ENCODE measurements around the gene USP11. TPM values are rescaled to one million over a fixed set of nuclear protein-coding genes. Genes with fewer than 3 reads are reported as not detected.

Gene USP11
- total and polyA plus RNA-seq, 2 of the 8 experiments (the other 6 are each of a cell fraction or from before 2014, with no cell fraction given): 40.9 to 84.0 TPM

GRCh38 chrX:47247206-47247998, 14.6 kb downstream of the USP11 start:
- CTCF ChIA-PET (ENCODE audit: partially characterized antibody): interaction anchor here (0.6 kb wide), 1 partner anchor 417 kb away, joined by 3 read pairs; no protein-coding TSS in a partner anchor
- DNase-seq (ENCODE audit: low read depth in 1 of 2, low spot score in 2 of 2) (no peak), FAIRE-seq (no peak)
- no peak overlapping the region for H3K4ac ChIP-seq (replicated peaks; ENCODE audit: insufficient read length, low read depth, low read length)
- no peaks in the 10 kb centered on the region for H3K79me2 ChIP-seq (ENCODE audit: control insufficient read depth in 1 of 2, insufficient read depth in 2 of 2, low read length in 2 of 2)
- no peak overlapping the region for H3K4me3 ChIP-seq (ENCODE audit: extremely low read depth in 1 of 4, insufficient read depth in 2 of 4, low read depth in 3 of 4, low read length in 4 of 4)
- H2AFZ ChIP-seq (ENCODE audit: low read length): no peak overlapping the region
- no peak overlapping the region for H3K14ac ChIP-seq (ENCODE audit: insufficient read length)
- peaks cover 5 to 36% (median 24%) of the 10 kb centered on the region in 4 experiments; a peak in 6 of 8 replicates for H3K36me3 ChIP-seq (ENCODE audit: control insufficient read depth in 2 of 4, insufficient read depth in 4 of 4, low read length in 3 of 4)
- WGBS, 2 experiments (ENCODE audit: extremely low coverage in 1 of 2, insufficient coverage in 1 of 2, insufficient read length in 1 of 2, insufficient replicate concordance in 2 of 2, low coverage in 1 of 2, low lambda C conversion rate in 2 of 2, missing lambda C conversion rate in 1 of 2): 87% methylated on average over 7 of the region's 23 CpGs; no CpG with 5 or more reads in 1 of the 2 experiments
- H2BK12ac ChIP-seq (ENCODE audit: low read depth, low read length): no peak overlapping the region
- H2BK5ac ChIP-seq (ENCODE audit: low read depth, low read length): no peak overlapping the region
- H3K23ac ChIP-seq (ENCODE audit: insufficient read length): no peak overlapping the region
- H3K79me1 ChIP-seq (ENCODE audit: low read depth, low read length): no peaks in the 10 kb centered on the region
- no peak overlapping the region for H3K27ac ChIP-seq (ENCODE audit: low read depth, low read length)
- no peaks in the 10 kb centered on the region for H3K27me3 ChIP-seq (replicated peaks in 1 of 4; ENCODE audit: control insufficient read depth in 3 of 4, extremely low read depth in 1 of 4, insufficient read depth in 3 of 4, low read length in 3 of 4)
- no peak overlapping the region for H3K4me2 ChIP-seq (ENCODE audit: insufficient read depth in 1 of 2, low read depth in 2 of 2, low read length in 2 of 2)
- no peaks in the 10 kb centered on the region for H3K4me1 ChIP-seq (replicated peaks in 1 of 4; ENCODE audit: control insufficient read depth in 3 of 4, insufficient read depth in 4 of 4, low read length in 3 of 4)
- H2BK15ac ChIP-seq (ENCODE audit: low read length): no peak overlapping the region
- H3K9ac ChIP-seq (replicated peaks in 1 of 4; ENCODE audit: extremely low read depth in 1 of 4, low read depth in 3 of 4, low read length in 3 of 4): no peak overlapping the region
- no peak overlapping the region for H3K56ac ChIP-seq (replicated peaks; ENCODE audit: insufficient read length, low read depth, low read length)
- H3K23me2 ChIP-seq (ENCODE audit: low read depth, low read length): no peaks in the 10 kb centered on the region
- peaks cover 0 to 3% of the 10 kb centered on the region in 2 experiments for H4K20me1 ChIP-seq (replicated peaks in 1 of 2; ENCODE audit: control insufficient read depth in 1 of 2, insufficient read depth in 2 of 2, low read length in 2 of 2)
- no peak overlapping the region for H4K8ac ChIP-seq (ENCODE audit: extremely low read depth, insufficient read depth, low read length)
- no peak overlapping the region for H2BK120ac ChIP-seq (replicated peaks; ENCODE audit: low read depth, low read length)
- no peak overlapping the region for H2AK5ac ChIP-seq (ENCODE audit: low read depth, low read length)
- POLR2A ChIA-PET (ENCODE audit: partially characterized antibody): interaction anchor here (1.5 kb wide), 1 partner anchor 11 kb away, joined by 4 read pairs; no protein-coding TSS in a partner anchor
- H2BK20ac ChIP-seq (ENCODE audit: low read length): no peak overlapping the region
- H3K9me3 ChIP-seq (ENCODE audit: insufficient read depth in 2 of 2, low read depth in 1 of 2, low read length in 1 of 2): no peaks in the 10 kb centered on the region
- H4K91ac ChIP-seq (replicated peaks; ENCODE audit: insufficient read length, low read length): no peak overlapping the region
- H3K18ac ChIP-seq (ENCODE audit: extremely low read depth, low read length): no peak overlapping the region
- no peak overlapping the region for H4K5ac ChIP-seq (ENCODE audit: insufficient read length, low read depth, low read length)
- no peak for TF ChIP-seq TCF12 (IDR thresholded peaks at IDR 0.05; ENCODE audit: low read depth, low read length)
- TF ChIP-seq HDAC6 (IDR thresholded peaks at IDR 0.05; ENCODE audit: low read depth, low read length): no peak
- TF ChIP-seq EP300 (IDR thresholded peaks at IDR 0.05; ENCODE audit: borderline replicate concordance in 1 of 2, low read depth in 2 of 2, low read length in 2 of 2): no peak
- TF ChIP-seq KDM1A (IDR thresholded peaks at IDR 0.05; ENCODE audit: borderline replicate concordance, low read length): no peak

Data from H1 (cell line).